SH-SY5Y (cell line): Measurements from ENCODE around the gene MACC1.

Experiments
- GATA2 ChIP-seq: IDR thresholded peaks from 2 replicates; pipeline ENCODE4 v1.6.1; 2011; ENCODE audit warnings: mild to moderate bottlenecking, low read depth, low read length
- GATA3 ChIP-seq: IDR thresholded peaks from 2 replicates; pipeline ENCODE4 v1.6.1; 2011; ENCODE audit warnings: low read depth, mild to moderate bottlenecking, low read length, moderate library complexity

The MACC1 gene

DNA sequence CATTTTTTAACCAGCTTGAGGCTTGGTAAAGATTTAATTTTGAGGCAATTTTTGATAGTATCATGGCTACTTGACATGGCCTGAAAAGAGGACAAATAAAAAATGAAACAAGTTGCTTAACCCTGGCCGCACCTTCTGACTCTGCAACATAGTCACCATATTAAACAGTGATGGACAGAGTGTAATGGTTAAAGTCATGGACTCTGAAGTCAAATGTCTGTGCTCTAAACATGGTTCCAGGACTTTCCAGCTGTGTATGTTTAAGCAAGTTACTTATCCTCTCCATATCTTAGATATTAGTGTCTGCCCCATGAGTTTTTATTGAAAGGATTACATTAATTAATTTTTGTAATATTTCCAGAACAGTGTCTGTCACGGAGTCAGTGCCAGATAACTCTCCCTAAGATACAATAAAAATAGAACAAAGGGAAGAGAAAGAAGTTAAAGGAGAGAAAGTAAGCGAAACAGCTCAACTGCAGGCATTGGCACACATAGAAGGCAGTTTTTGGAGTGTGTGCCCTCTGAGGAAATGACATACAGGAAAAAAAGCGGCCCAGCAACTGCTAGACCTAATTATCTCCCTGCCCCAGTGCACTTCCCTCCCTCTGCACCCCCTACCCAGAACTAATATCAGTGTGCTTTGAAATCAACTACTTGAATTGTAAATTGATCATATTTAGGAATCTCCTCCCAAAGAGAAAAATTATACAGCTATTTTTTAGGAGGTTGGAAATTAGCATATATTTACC lies 65.3 kb downstream of the MACC1 start:
- TF ChIP-seq GATA3 = no peak
- TF ChIP-seq GATA2 = no peak

DNA sequence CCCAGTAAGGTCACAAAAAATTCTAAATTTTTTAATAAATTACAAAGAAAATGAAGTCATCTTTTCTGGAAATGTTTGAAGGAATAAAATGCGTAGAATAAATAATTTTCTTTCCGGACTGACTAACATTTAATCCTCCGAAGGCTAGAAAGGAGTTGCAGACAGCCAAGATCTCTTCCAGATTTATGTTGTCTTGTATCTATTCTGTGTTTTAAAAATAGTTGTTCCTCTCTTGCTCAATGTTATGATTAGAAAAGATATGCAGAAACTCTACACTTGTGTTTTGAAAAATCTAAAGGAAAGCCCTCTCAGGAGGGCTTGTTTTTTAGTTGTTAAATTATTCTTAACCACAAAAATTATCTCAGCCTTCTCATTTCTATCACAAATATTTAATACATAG lies 70.7 kb downstream of the MACC1 start:
- TF ChIP-seq GATA2 = no peak
- TF ChIP-seq GATA3 = no peak

DNA sequence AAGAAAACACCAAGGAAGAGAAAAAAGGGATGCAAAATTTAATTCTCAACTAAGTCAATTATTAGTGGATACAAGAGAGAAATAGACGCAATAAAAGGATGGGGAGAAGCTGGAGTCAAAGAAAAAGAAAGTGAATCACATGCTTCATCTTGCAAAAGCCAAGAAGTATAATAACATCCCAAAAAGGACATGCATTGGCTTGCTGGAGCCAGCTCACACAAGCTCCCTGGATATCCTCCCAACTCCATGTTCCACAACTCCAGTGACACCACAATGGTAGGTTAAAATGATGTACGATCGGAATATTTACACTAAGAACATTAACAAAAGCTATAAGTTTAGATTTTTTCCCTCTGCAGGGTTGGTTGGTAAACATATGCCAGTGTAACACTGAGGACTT lies 72.4 kb downstream of the MACC1 start:
- TF ChIP-seq GATA3 = no peak
- no peak for TF ChIP-seq GATA2

DNA sequence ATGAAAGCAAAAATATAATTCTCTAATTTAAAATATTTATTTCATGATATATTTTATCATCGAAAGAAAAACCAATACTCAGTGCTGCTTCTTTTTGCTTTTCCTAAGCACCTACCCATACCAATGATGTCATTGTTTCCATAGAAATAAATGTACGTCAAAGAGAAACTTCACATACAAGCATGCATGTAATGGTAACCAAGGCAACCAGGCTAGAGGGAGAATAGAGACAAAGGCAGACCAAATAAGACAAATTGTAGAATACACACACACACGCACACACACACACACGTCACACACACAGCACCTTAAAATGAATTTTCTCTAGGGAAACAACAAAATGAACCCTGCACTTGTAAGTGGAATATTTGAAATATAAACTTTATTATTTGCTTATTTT lies 75.5 kb downstream of the MACC1 start:
- no peak for TF ChIP-seq GATA2
- TF ChIP-seq GATA3 = no peak

DNA sequence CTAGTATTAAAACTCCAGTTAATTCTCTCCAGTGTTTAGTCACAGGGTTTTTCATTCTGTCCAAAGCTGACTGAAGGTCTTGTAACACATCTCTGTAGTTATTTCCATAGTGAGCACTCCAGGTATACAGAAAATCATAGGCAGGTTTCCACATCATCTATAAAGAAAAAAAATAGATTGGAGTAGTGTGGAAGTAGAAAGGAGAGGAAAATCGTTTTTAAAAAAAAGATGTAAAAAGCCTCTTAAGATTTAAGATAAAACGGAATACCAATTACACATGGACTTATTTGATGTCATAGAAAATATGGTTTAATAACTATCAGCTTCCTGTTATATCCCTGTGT lies 76.2 kb downstream of the MACC1 start:
- TF ChIP-seq GATA2 (no peak), GATA3 (no peak)

DNA sequence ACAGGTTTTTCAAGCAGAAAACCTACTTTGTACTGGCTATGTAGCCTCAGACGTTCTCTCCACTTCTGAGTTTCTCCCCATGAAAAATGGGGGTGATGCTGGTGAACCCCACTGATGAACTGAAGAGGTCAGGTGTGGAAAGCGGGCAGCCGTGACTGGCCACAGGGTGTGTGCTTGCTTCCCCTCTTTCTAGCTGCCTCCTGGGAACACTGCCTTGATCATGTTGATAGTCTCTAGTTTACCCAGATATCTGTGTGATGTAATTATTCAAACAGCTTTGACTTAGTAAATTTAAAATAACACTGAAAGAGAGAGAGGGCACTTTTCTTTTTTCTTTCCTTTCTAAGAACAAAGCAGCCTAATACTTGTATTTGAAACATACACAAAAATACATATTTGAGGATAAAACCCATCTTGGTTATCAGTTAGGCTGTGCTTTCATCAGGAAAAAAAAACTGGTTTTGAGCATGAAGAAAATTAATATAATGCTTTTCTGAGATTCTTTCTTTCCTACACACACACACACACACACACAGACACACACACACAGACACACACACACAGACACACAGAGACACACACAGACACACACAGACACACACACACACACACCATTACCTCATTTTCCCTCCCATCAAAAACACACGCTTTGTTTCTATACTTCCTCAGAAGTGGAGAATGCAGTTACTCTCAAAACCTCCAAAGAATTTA lies 76.7 kb downstream of the MACC1 start:
- peak; percentile 33; the same call in 1 of the 2 replicates for TF ChIP-seq GATA2
- no peak for TF ChIP-seq GATA3

DNA sequence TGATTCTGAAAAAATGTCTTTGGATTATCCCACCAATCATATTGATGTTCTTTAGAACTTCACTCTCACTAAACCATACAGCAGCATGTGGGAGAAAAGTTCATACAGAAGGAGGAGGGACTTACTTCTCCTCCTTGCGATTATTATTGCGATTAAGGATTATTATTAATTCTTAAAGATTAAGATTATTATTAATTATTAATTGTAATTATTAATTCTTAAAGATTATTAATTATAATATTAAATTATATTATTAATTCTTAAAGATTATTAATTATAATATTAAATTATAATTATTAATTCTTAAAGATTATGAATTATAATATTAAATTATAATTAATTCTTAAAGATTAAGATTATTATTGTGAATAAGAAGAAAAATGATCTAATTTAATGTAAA lies 80.5 kb downstream of the MACC1 start:
- TF ChIP-seq GATA3 (no peak), GATA2 (no peak)

DNA sequence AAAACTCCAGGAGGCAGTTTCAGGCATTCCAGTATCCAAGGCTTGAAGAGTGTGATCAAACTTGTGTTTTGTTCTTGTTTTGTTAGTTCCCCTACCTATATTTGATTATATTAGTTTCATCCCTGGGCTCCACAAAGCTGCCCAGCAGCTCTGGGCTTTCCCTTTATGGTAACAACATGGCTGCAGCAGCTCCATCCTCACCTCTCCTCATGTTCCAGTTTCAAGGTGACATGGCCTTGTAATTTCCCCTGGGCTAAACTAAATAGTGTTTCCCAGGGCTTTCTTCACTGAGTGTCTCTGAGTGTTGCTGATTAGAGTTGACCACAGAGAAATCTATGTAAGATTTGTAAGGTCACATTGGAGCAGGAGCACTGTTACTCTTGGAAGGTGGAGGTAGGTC lies 83.4 kb downstream of the MACC1 start:
- TF ChIP-seq GATA2 (no peak), GATA3 (no peak)

DNA sequence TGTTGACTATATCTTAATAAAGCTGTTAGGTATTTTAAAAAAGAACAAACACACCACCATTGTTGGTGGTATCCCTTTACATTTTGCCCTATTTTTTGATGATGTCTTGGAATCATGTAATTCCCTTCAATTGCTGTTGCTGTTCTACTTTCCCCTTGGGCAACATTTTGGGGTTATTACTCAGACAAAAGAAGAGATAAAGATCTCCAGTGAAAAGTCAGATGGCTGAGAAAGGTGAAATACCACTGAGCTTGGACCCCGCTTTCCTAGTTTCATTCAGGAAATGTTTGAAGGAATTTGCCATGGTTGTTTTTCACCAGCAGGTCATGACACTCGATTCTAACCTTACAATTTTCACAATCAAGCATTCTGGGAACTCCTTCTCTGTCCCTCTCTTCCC lies 84.6 kb downstream of the MACC1 start:
- TF ChIP-seq GATA3 (0 out of 2 replicates have a peak, but pooled peaks have one; percentile 13), GATA2 (no peak)

DNA sequence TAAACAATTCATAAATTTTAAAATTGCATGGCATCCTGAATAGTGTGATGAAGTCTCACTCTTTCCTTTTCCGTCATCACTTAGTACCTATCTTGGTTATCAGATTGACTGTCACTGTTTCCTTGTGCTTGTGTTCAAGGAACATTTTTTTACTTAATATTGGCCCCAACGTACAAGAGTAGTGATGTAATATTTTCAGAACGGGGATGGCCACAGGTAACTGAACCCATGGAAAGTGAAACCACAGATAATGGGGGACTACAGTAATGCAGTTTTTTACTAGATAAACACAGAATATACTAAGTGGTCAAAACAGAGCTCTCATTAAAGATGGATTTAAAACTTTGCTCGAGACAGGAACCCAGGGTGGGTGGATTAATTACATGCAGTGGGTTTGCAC lies 85.4 kb downstream of the MACC1 start:
- TF ChIP-seq GATA3 (no peak), GATA2 (no peak)

DNA sequence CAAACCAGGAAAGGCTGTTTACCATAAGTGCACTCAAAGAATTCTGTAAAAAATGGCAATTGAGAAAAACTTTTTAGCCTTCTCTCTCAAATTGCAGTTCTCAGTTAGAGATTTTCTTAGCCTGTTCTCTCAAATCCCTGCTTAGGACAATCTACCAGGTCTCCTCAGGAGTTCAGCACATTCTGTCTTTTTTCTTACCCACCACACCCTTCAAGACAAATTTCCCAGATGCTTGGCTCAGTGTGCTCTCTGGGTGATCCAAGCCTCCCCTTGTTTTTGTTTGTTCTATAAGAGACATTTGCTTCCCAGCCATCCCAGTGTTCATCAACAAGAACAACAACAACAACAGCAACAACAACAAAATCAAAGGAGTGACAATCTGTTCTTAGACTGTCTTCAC lies 87.3 kb downstream of the MACC1 start:
- TF ChIP-seq GATA2 (no peak), GATA3 (no peak)

DNA sequence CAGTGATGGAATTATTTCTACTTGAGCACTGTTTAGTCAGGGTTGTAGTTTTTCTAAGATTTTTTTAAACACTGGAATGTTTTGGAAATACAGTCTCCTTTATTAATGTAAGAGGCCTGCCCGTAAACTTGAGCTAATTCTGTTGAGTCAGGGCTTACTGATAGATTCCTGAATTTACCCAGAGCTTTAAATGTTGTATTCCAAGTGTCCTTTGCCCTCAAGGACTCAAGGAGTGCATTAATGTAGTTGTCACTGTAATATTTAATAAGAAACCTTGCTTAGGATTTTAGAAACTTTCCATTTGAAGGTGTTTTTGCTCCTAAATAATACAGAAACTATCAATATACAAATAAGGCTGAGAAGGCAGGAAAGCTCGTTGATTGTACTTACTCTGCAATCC lies 89.2 kb downstream of the MACC1 start:
- no peak for TF ChIP-seq GATA3
- no peak for TF ChIP-seq GATA2

DNA sequence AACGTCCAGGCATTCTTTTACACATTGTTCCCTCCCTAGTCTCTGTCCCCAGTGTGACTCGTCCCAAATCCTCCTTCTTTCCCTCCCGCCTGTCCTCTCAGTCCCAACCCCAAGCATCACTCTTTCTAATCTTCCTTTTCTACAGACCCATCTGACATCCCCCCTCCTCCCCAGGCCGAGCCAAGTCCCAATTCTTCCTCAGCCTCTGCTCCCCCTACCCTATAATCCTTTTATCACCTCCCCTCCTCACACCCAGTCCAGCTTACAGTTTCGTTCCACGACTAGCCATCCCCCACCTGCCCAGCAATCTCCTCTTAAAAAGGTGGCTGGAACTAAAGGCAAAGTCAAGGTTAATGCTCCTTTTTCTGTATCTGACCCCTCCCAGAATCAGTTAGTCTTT lies 95.1 kb downstream of the MACC1 start:
- TF ChIP-seq GATA3 (no peak), GATA2 (no peak)

DNA sequence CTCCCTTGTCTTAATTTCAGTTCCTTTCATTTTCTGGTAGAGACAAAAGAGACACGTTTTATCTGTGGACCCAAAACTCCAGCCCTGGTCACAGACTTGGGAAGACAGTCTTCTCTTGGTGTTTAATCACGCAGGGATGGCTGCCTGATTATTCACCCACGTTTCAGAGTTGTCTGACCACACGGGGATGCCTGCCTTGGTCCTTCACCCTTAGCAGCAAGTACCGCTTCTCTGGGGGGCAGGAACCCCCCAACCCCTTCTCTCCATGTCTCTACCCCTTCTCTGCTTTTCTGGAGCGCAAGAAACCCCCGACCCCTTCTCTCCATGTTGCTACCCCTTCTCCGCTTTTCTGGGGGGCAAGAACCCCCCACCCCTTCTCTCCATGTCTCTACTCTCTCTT lies 95.8 kb downstream of the MACC1 start:
- TF ChIP-seq GATA3 (no peak), GATA2 (no peak)

DNA sequence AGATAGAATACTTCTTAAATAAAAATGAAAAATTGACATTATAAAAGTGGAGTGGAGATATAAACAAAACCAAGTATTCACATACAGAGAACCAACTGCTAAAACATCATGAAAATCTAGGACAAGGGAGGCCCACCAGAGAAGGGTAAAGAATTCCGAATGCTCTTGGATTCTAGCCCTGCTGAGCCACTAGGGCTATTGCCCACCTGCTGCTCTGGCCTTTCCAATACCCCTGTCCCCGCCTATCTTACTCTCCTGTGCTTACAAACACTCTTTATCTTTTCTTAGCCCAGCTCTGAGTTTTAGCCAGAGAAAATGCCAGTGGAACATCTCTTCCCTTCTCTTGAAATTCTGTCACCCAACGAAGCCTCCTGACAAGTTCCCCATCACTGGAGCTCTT lies 100.3 kb downstream of the MACC1 start:
- TF ChIP-seq GATA2 (no peak), GATA3 (no peak)
